ENCODE results near the gene EEF1A2.

EEF1A2 gene

DNA sequence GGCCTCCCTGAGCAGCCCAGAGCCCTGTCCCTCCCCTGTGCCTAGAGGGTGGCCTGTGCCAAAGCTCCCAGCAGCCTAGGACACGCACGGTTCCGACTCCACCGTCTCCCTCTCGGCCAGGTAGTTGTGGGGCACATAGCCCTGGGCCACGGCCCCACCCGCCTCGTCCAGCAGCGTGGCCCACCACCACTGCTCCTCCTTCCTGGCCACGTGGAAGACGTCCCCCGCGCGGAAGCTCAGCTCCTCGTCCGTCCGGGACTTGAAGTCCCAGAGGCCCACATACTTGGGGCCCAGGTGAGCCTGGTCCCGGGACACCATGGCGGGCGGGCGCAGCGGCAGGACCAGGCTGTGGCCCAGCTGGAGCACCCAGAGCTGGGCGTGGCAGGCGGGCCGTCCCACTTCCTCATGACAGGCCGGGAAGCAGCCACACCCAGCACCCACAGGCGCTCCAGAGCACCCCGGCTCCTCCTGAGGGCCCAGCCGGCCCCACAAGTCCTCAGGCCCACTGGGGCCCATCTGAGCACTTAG is 38.2 kb upstream of the EEF1A2 start, which contains the start of gene PTK6:
TSS of gene PTK6 (minus strand) at position 380 of the 528 bp plus-strand sequence. CDS start at position 318, 62 bp downstream.
- no peak for DNase-seq

- DNase-seq, result no peak
These were observed 37.5 kb upstream of the EEF1A2 start for GRCh38 chr20:63536241-63536977.

- no peak for DNase-seq
These were observed 36.2 kb upstream of the EEF1A2 start for GRCh38 chr20:63534831-63535651.

DNA sequence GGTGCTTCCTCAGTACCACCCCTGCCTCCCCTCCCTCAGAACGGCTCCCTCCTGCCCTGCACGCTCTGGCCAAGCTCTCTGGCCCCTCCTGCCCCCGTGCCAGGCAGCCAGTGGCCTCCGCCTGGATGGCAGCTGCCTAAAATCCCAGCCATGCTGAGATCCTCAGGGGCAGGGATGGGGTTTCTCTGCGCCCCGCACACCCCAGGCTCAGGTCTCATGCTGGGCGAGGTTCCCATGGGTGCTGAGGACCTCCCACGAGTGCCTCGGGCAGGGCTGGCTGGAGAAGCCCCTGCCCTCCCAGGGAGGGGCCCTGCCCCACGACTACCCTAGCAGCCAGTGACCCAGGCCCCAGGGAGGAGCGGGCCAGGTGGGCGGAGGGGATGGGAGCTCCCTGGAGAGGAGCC is 35.5 kb upstream of the EEF1A2 start:
- no peak for DNase-seq

DNA sequence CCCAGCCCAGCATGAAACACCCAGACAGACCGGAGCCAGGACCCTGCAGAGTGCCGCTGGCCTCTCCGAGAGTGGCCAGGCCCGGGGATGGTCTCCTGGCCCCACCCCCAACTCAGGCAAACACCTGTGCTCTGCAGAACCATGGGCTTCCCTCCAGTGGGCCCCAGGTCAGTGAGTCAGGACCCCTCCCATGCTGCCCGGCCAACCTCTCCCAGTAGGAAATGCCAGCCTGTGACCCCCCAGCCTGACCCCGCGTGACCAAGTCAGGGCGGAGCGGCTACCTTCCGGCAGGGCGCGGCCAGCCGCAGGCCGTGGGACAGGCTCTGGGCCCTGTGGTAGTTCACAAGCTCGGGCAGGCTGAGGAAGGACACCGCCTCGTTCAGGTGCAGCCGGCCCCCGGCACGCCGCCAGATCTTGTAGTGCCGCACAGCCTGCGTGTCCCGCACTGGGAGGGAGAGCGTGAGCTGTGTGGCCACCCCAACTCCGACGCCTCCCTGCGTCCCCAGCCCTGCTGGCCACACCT is 35.0 kb upstream of the EEF1A2 start:
- DNase-seq, result no peak

DNA sequence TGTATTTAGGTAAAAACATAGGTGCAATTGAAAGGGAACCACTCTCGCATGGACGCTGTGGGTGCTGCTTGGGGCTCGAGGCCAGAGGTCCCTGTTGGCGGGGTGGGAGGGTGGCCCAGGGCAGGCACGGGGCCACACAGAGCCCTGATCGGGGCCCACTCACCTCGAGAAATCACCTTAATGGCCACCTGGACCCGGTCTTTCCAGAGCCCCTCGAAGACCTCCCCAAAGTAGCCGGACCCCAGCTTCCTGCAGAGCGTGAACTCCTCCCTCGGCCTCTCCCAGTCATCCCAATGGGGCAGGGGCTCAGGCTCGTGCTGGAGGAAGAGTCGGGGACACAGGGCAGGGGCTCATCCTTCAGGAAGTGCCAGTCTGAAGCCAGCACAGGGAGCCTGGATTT is 34.5 kb upstream of the EEF1A2 start:
- DNase-seq, result no peak

DNA sequence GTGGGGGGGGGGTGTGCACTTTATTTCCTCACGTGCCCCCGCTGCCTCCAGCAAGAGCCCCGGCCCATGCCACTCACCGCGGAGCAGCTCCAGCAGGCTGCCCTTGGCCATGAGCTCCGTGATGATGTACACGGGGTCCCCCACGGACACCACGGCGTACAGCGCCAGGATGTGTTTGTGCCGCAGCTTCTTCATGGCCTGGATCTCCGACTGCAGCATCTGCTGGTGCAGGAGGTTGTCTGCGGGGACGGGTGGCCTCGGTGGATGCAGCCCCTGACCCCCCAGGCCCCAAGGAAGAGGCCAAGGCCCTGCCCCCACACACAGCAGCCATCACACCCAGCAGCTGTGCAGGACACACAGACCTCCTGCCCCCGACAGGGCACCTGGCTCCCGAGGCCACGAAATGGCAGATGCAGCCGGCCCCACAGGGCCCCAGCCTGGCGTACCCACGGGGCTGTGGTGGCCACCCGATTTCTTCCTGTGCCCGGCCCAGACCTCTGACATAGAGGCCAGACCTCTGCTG is 33.6 kb upstream of the EEF1A2 start:
- DNase-seq, result no peak

GRCh38 chr20:63531686-63532448 is 33.0 kb upstream of the EEF1A2 start:
- no peak for DNase-seq

GRCh38 chr20:63530788-63531160 is 31.9 kb upstream of the EEF1A2 start:
- no peak for DNase-seq

DNA sequence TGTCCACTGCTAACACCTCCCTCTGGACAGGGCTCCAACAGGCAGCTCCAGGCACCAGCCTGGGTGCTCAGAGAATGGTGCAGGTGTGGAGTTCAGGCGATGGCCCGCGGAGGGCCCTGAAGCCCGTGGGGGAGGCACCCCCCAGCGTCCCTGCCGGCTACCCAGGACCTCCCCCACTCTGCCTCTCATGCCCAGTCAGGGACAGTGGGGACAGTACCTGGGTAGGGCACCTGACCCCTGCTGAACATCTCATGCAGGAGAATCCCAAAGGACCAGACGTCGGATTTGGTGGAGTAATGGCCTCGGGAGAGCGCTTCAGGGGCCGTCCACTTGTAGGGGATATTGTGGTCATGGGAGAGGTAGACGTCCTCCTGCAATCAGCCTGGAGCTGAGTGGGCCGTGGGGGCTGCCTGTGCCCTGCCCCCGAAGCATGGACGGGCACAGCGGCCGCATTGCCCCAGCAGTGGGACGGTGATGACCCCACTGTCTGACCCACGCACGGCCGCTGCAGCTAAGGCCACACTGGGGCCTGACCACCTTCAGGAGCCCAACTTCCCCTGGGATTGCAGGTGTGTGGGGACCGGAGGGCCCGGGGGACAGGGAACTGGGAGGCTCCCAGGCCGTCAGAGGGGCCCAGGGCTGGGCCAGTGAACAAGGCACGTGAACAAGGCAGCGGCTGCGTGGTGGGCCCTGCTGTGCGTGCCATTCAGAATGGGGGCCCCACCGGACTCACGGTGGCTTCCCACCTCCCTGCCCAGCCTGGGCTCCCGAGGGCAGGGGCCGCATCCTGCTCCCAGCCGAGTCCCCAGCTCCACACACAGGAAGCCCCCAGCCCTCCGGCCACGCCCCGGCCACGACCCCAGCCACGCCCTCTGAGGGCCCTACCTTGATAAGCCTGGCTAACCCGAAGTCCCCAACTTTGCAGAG is 31.2 kb upstream of the EEF1A2 start:
- DNase-seq, result no peak

GRCh38 chr20:63529180-63529860 is 30.4 kb upstream of the EEF1A2 start:
- no peak for DNase-seq

DNA sequence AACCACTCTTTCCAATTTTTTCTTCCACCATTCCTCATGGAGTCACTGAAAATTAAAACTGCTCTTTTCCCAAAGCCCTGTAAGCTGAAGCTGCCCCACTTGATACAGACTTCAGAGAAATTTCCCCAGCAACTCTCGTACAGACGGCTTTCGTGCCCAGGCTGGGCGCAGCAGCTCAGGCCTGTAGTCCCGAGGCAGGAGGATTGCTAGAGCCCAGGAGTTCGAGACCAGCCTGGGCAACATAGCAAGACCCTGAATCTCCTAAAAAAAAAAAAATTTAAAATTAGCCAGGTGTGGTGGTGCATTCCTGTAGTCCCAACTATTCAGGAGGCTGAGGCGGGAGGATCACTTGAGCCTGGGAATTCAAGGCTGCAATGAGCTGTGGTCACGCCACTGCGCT is 28.3 kb upstream of the EEF1A2 start:
- DNase-seq, result no peak

DNA sequence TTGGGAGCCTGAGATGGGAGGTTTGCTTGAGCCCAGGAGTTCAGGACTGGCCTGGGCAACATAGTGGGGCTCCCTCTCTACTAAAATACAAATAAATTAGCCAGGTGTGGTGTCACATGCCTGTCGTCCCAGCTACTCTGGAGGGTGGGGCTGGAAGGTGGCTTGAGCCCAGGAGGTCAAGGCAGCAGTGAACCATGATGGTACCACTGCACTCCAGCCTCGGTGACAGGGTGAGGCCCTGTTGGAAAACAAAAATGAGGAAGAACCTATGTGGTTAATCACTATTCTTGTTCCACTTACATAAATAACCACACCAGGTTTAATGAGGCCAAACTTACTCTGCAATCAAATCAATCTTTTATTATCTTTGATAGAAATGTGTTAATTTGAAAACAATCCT is 27.1 kb upstream of the EEF1A2 start:
- DNase-seq, result no peak

GRCh38 chr20:63525185-63525584 is 26.3 kb upstream of the EEF1A2 start:
- no peak for DNase-seq

DNA sequence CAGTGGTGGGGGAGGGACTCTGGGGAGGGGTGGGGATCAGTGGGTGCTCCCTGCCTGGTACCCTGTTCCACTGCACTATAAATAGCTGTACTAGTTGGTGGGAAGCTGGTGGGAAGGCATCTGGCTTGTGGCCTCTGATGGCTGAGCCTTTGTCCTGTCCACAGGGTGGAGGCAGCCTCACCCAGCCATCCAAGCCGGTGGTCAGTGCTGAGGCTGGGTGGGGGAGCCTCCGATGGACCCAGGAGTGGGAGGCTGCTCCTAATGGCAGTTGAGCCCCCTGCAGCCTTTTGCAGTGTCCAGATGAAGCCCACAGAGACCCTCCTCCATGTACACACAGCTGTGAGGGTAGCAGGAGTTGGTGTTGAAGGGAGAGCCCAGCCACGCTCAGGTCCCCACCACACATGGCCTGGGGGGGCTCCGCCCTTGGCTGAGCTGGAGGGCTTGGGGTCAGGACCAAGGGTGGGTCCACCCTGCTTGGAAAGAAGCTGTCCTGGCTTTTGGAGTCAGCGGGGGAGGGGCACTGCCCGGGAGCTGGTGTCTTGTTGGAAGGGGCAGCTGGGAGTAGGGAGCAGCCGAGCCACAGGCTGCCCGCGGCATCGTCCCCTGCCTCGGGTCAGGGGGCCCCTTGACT is 24.2 kb upstream of the EEF1A2 start:
- DNase-seq, result no peak

- no peak for DNase-seq
These were observed 23.4 kb upstream of the EEF1A2 start for GRCh38 chr20:63522091-63522868.

DNA sequence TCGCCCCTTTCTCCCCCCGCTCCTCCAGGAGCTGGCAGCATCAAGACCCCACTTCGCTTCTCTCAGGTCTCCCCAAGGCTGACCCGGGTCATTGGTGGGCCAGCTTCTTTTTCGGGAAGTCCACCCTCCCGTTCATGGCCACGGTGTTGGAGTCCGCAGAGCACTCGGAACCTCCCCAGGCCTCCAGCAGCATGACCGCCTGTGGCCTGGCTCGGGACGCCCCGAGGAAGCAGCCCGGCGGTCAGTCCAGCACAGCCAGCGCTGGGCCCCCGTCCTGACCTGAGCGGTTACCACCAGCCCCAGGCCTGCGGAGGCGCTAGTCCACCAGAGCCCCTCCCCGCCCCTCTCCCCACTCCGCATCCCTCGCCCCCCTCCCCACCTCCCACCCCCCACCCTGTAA is 22.7 kb upstream of the EEF1A2 start:
- no peak for DNase-seq

- peak; percentile 74 to 84 for DNase-seq
These were observed 22.2 kb upstream of the EEF1A2 start for GRCh38 chr20:63520934-63521601.

DNA sequence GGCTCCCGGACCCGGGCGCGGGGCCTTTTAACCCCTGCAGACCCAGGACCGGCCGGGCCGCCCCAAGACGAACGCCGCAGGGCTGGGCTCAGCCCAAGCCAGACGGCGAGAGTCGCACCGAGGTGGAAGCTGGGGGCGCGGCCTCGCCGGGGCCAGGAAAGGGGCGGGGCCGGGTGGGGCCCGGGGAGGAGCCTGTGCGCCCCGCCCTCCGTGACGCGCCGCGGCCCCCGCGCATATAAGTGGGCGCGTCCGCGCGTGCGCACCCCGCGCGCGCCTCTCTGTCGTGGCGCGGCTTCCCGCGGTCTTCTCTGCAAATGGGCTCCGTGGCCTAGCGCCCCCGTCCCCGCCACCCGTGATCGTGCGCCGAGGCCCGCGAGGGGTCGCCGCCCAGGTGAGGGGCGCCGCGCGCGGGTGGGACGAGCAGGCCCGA is 21.6 kb upstream of the EEF1A2 start, which contains the start of gene PPDPF:
TSS of gene PPDPF (plus strand) at position 262 of the 430 bp plus-strand sequence. CDS start 544 bp downstream, outside the sequence.
- peak; percentile 71 to 89 for DNase-seq
